Stimulated activated naive CD8-positive, alpha-beta T cell treated with anti-CD3 and anti-CD28 coated beads, Interleukin-15, Interleukin-2, amounts not matched to agents 100 U/mL and 50 U/mL, for 24 hours (primary cell): ENCODE measurements around the gene MBP.
"Not testable (repeated sequence)": the region's sequence is repeated elsewhere in the genome, so short reads cannot be mapped to it uniquely, and the experiment has no call there.

Experiments used
- ATAC-seq: fragments of 150-1000 bp; cut with Tn5 transposase; one replicate; pipeline ENCODE4 v1.10.0; 2021
- DNase-seq: peaks from one replicate; pipeline ENCODE4 v3.0.0; 2021

MBP gene

DNA sequence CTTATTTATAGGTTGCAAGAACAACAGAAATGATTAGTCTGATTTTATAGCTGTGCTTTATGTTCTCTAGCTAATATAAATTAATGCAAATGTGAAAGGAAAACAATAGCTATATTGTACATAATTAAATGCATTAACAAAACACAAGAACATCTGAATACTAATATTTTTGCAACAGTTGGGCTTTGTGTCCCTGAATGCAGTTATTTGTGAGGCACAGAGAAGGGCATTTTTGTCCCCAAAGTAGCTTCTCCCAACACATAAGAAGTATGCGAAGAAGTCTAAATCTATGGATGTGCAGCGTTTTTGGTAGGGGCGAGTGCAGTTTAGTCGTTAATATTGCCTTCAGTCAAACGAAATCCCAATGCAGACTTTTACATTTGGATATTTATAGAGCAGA, 110.0 kb downstream of the MBP start:
- DNase-seq = no peak
- ATAC-seq = no peak

DNA sequence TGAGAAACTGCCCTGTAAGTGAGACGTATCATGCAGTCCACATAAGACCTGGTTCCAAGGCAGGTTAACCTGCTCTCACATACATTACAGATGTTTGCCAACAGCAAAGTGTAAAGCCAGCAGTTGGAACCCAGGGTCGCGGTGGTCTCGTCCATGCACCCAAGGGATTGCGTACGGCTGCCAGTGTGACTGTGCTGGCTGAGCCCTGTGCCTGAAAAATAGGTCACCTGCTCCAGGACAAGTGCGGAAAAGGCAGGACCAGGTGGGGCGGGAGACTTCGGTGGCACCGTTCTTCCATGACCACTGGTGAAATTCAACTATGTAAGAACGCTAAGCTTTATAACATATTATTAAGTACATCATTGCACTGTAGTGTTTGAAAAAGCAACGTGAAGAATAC, 110.5 kb downstream of the MBP start:
- DNase-seq = no peak
- no peak for ATAC-seq

DNA sequence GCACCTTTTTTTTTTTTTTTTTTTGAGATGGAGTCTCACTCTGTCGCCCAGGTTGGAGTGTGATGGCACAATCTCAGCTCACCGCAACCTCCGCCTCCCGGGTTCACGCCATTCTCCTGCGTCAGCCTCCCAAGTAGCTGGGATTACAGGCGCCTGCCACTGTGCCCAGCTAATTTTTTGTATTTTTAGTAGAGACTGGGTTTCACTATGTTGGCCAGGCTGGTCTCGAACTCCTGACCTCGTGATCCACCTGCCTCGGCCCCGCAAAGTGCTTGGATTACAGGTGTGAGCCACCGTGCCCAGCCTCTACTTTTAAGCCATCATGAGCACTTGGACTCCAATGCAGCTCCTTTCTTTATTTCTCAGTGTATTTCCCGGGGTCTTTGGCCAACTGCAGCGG, 111.1 kb downstream of the MBP start:
- ATAC-seq, DNase-seq: not testable (repeated sequence)

DNA sequence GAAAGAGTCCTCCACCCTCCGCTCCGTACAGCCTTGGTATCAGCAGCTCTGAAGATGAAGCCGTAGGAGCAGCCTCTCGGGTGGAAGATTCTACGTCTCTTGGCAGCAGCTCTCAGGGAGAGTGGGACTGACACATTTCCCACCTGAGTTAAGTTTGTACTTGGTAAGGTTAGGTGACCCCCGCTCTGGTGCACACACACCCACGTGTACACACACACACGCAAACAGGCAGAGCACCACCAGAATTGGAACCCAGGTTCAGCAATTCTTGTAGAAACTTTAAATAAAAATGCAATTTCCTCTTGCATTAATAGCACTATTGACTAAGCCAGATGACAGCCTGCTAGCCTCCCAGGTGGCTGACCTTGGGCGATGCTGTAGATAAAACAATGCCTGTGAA, 111.5 kb downstream of the MBP start:
- DNase-seq = no peak
- no peak for ATAC-seq

DNA sequence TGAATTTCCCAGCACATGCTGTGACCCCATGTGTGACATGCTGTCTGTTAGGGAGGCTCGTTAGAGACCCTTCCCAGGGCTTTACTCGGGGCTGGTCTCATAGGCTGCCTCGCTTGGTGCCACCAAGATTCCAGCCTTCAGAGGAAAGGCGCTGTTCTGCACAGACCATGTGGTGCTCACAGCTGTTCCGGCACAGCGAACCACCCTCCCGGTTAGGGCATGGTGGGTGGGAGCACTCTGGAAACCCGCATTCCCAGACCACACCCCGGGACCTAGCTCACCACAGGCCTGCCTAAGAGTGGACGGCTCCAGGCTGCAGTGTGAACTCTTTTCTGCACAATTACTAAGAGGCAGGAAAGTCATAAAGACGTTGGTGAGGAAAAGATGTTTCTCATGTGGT, 112.0 kb downstream of the MBP start:
- no peak for DNase-seq
- no peak for ATAC-seq

DNA sequence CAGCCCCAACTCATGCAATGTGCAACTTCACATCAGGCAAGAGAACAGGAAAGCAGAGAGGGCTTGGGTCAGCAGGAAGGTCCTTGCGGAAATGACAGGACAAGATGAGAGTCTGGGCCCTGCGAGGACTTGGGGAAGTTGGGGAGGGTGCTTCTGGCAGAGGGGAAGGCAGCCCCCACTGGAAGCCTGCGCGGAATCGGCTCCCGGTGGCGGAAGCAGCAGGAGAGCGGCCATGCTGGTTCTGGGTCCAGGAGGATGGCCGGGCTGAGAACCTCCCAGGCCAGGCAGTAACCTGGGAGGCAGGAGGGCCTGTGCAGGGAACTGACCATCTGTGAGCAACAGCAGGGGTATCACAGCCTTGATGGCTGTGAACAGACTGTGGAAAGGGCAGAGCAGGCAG, 112.9 kb downstream of the MBP start:
- DNase-seq (no peak), ATAC-seq (no peak)

DNA sequence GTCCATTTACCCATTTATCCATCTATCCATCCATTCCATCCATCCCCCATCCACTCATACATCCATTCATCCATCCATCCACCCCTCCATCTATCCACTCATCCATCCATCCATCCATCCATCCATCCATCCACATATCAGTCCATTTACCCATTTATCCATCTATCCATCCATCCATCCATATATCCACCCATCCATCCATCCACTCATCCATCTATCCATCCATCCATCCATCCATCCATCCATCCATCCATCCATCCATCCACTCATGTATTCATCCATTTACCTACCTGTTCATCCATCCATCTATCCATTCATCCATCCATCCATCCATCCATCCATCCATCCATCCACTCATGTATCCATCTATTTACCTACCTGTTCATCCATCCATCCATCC, 113.9 kb downstream of the MBP start:
- ATAC-seq, DNase-seq: not testable (repeated sequence)

DNA sequence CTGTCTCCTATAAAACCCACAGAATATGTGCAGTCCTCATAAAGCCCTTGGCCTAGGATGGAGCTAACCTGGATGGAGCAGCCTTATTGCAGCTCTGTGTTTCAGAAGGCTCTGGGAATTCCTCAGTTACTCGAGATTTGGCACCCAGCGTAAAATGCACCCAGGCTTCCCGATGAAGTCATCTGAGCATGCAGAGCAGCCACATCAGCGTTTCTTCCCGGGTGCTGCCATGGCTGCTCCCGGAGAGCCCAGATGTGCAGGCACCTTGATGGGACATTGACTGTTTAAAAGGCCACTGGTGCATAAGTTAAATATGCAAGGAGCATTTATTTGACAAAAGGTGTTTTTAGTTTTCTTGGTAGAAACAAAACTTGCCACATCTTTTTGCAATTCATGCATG, 115.2 kb downstream of the MBP start:
- no peak for DNase-seq
- ATAC-seq = no peak

DNA sequence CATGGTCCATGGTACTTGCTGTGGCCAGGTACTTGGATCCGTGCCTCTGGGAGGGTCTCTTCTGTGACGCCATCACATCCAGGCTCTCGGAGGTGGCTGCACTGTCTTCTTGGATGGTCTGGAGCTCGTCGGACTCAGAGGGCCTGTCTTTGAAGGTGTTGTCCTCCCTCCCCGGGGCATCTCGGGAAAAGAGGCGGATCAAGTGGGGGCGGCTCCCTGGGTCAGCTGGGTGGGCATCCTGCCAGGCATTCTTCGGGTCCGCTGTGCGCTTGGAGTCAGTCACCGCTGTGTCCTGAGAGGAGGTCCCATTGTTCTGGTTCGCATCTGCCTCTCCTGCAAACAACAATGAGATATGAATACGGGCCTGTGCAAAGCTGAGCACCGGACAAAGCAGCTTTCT, 115.6 kb downstream of the MBP start:
- DNase-seq (no peak), ATAC-seq (no peak)

DNA sequence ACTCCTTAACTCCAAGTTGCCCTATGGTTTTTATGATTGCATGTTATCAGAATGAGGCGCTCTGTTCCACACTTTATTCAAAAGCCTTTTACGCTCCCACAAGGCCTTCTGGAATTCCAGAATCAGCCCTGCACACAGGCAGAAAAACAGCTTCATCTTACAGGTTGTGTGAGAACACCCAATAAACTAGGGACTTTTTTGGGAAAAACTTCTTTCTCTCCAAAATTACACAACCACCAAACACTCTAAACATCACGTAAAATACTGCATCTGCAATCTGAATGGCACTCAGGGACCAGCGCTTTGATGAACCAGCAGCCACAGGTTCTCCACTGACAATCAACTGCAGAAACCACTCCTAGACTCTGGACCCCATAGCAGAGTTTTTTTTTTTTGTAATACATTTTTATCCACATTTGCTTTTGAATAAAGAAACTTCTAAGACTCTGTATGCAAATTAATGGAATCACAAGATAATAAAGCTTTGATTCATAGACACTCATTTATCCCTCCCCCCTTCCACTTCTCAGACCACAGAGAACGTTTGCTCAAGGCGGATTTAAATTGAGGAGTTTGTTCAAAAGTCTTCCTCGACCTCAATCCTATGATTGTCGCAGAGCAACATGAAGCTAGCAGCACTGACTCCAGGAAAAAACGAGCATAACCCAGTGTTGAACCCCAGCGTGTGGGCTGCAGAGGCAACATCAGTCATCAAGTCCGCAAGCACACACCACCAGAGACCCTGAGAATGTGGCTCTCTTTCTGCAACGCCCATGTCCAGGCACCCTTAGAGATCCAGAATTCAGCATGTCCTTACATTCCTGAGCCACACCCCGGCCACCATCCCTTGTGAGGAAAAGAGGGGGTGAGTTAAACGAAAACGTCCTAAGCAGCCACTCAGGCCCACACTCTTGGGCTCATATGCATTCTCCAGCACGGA, 116.5 kb downstream of the MBP start:
- ATAC-seq (no peak), DNase-seq (no peak)

DNA sequence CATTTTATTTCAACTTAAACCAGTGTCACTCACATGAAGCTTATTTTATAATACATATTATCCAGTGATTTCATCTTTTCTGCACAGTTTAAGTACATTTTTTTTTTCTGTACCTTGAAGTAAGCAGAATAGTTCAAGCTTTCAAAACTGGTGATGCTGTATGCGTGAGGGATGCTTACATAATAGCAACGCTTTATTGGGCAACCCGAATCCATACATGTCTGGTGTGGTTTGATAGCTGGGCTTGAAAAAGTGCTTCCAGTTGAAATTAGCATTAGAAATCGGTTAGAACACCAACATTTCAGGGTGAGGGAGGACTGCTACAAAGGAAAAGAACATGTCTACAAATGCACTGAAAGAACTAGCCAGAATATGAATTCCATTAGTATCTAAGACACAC, 117.4 kb downstream of the MBP start:
- no peak for ATAC-seq

DNA sequence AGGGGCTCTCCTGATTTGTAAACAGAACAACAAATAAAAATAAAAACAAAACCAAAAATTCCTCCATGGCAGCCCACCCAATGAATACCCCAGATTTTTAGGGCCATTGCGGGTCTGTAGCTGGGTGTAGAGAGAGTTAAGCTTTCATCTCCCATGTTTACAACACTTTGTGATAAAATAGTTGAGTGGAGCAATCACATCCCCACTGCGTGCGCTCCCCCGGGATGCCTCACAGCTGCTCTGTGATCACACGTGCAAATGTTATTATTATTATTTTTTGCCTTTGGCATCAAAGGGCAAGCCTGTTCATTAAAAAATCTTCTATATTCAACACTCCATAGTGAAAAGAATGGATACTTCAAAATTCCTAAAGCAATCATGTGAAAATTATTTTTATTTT, 118.0 kb downstream of the MBP start:
- ATAC-seq = no peak
- no peak for DNase-seq

More for the DNA sequence above, 117.4 kb downstream of the MBP start:
- DNase-seq = no peak

DNA sequence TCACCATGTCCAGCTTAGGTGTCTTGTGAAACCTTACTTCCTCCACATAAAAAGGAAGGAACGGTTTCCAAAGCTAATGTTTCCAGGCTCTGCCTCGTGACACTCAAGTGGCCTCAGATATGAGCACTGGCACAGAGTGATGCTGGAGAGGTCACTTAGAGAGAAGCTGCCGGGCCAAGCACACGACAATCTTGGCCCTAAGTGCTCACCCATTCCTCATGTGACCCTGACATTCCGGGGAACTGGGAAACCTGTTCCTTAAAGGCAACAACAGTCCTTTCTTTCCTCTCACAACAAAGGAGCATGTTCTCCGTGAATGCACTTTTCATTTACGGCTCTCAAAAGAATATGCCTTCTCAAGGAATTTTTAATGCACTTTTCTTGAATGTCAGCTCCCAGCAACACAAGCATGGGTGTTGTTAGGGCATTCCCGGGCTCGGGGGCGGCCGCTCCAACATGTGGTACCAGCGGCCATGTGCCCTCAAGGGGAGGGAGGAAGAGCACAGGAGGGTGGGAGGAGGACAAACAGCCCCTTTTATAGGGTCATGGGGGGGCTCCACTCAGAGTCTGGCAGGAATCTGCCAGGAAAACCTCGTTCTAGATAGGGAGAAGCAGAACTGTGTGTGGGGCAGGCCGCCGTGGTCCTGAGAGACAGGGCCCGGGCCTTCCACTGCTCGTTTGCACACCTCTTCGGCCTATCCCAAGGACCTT, 118.6 kb downstream of the MBP start:
- DNase-seq = no peak
- no peak for ATAC-seq

DNA sequence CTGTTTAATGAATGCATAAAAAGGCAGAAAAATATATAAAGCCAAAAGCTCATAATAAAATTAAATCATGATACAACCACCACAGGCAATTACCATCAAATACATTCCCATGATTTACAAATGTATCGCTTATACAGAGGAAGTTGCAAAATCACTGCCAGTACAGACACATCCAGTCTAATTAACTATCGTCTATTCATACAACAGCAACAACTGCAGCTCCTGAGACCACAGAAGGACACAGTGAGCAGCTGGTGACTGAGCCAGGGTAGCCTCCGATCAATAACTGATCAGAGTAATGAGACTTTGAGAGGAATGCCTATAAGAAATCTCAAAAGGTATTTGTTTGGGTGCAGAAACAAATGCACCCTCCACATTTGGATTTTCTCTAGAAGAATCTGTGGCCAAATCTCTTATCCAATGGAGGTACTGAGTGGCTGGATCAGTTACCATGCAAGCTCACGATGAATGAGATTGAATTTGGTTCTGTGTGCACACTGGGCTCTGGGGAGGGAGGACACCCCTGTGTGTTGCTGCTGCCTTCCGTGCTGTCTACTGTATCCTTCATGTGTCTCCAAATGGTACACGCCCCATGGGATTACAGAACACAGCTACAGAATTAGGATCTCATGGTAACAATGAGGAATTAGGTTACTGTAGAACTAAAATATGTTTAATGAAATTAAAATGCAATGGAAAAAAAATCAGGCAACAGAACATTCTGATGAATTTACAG, 119.6 kb downstream of the MBP start:
- no peak for ATAC-seq
- no peak for DNase-seq

DNA sequence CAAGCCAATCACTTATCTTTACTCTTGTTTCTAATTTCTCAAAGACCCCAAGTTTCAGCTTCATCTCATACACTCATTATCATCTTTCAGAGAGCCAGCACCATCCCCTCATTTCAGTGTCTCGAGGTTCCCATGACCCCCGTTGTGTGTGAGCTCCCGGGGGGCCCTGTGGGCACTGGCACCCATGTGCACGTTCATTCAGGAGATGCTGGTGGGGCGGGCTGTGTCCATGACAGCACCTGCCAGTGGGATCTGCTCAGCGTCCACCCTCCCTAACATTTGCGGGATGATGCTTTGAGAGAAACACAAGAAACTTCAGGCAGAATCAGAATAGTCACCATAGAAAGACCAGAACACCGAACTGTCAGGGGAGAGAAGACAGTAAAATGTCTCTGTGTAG, 120.5 kb downstream of the MBP start:
- DNase-seq (no peak), ATAC-seq (no peak)

DNA sequence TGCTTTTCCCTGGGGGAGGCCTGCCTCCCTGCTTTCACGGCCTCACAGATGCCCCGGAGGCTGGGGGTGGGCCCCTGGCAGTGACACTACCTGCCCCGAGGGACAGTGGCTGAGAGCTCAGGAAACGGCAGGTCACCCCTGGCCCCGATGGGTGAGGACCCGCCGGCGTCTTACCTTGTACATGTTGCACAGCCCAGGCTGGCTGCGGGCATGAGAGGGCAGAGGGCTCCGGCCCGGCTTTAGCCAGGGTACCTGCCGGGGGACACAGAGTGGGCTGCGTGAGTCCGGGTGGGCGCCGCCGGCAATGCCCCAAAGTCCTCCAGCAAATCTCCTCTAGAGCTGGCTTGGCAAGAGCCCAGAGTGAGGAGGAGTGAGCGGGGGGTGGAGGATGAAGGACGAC, 122.9 kb downstream of the MBP start:
- ATAC-seq (no peak), DNase-seq (no peak)

DNA sequence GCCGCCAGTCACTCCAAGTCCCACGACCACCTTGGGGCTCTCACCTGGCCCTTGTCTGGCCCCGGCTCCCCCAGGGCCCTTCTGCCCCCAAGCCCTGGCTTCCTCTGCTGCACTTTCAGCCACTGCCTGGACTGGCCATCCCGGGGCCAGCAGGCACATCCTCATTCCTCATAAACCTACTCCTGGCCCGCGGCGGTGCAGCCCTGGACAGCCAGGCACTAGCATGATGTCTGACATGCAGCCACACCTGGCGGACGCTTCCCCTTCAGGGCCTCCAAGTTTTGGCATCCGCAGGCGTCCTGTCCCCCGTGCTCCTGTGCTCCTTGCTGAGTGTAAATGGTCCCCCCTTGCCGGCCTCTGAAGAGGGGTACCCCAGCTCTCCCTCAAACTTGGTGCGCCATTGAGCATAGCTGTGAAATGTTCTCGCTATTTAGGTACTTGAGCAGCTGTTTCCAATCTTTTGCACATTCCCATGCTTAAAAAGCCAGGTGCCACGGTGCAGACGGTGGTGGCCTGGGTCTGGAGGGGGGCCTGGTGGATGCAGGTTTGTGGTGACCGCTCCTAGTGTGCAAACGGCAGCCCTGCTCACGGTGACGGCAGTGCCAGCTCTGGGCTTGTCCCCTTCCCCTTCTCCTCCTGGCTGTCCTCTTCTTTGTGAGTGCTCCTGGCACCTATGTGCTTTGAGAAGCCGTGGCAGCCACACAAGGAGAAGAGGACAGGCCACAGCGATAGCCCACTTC, 123.8 kb downstream of the MBP start:
- ATAC-seq (no peak), DNase-seq (no peak)

DNA sequence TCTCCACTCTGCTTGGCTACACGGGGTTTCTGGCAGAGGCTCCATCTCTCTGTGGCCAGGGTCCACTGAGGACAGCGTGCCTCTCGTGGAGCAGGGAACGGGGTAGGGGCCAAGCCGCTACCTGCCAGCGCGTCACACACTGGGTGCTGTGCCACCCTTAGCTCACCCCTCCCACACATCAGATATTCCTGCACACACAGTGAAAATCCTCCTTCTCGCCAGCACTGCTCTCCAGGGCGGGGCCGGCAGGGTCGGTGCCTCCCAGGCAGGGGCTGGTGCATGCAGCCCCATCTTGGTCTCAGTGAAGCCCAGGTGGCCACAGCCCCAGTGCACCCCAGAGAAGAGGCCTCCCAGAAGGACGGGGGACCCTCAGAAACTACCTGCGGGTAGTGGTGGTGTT, 124.6 kb downstream of the MBP start:
- DNase-seq = no peak
- no peak for ATAC-seq

DNA sequence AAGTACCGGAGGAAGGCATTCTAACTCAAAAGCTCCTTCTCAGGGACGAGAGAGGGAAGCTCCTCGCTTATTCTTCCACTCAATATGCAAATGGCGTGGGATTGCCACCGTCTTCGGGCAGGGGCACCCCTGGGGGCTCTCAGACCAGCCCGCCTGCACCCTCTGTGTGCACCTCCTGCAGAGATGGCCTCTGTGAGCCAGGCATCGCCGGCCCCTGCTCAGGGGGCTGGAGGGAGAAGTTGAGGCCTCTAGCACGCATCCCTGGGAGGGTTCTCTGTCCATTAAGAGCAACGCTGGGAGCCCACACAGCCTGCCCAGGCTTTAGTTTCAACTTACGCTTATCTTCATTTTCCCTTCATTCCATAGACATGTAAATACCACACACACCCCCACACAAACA, 125.3 kb downstream of the MBP start:
- DNase-seq (no peak), ATAC-seq (no peak)

DNA sequence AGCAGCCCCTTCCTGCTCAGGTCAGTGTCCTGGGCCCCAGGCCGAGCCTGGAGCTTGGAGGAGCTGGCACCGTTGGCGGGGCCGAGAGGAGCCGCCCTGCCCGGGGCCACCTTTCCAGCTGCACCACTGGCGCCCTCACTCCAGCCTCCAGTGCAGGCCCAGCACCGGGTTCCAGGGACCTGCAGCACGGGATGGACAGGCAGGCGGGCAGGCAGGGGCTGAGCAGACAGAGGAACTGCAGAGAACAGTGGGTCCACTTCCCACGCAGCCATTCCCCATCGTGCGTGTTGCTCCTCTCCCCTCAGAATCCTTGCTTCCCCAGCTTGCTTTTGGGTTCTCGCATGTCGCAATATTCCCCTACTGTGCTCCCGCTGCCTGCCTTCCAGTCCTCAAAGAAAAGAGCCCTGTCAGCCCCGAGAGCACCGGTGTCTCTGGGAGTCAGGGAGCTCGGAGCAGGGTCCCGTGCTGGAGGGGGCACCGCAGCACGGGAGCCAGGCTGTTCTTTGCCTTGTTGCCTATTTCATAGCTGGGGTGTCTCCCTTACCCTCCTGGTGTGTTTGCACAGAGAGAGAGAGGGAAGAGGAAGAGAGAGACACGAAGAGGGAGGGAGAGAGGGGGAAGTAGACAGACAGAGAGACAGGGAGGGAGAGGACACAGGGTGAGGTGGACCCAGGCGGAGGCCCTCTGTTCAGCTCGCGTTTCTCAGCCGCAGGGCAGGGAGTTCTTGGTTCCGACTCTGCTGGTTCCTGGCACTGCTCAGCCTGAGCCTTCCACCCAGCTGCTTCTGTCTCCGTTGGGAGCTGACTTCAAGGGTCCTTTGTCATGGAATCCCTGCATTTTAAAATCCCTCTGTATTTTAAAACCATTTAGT, 126.0 kb downstream of the MBP start:
- no peak for ATAC-seq
- no peak for DNase-seq

DNA sequence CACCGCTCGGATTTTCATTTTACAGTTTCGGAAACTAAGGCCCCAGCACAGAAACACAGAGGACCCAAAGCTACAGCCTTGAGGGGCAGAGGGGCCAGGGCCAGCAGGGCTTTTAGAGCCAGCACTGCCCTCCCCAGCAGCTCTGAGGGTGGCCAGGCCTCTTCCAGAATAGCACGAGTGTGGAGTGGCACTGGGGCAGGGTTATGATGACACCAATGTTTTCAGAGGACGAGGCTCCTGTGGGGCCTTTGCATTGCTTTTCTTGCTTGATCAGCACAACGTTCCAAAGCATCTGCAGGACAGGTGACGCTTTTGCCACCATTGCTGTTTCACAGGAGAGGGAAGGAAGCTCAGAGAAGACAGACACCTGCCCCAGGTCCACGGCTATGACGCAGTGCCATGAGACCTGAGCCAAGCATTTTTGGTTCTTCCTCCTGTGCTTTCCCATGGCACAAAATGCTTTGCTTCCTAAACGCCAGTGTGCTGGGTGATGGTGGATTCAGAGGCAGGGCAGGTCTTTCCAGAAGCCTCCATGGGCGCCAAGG, 126.9 kb downstream of the MBP start:
- DNase-seq (no peak), ATAC-seq (no peak)
